K562 (cell line): Measurements from ENCODE around the gene ASPDH. TPM values are rescaled to one million over a fixed set of nuclear protein-coding genes. Genes with fewer than 3 reads are reported as not detected.
A peak's percentile ranks its signal among the peaks of the same experiment; 100 is the strongest.

Experiments used
- COPS2 ChIP-seq: fragments of 450-650 bp; conservative IDR thresholded peaks from 2 replicates; pipeline ENCODE4 v1.6.1; 2016; ENCODE audit warnings: mild to moderate bottlenecking, moderate library complexity
- CTBP1 ChIP-seq: fragments of 450-650 bp; IDR thresholded peaks from 2 replicates; pipeline ENCODE4 v1.6.1; 2016; ENCODE audit warnings: borderline replicate concordance
- IRF9 ChIP-seq: fragments of 450-650 bp; IDR thresholded peaks from 2 replicates; pipeline ENCODE4 v1.6.1; 2016; ENCODE audit warnings: missing biosample characterization, missing genetic modification characterization
- SMARCE1 ChIP-seq: fragments of 450-650 bp; IDR thresholded peaks from 2 replicates; pipeline ENCODE4 v1.7.1; 2016; ENCODE audit warnings: mild to moderate bottlenecking
- ZFP1 ChIP-seq: fragments of 450-650 bp; formaldehyde crosslinking; IDR thresholded peaks from 2 replicates; pipeline ENCODE4 v1.4.0; 2020; ENCODE audit warnings: mild to moderate bottlenecking, mixed read lengths
- polyA plus RNA-seq, 8 experiments: library from polyadenylated mRNA; depleted of rRNA in 4 of 8; stranded (reverse) in 5 of 8; unstranded in 3 of 8; fragments of >200 nt; fragmentation: Nextera tagmentation in 2 of 8; fragmentation: Illumina TruSeq in 1 of 8; extraction: Ambion mirVana in 2 of 8; extraction: Trizol in 1 of 8; gene quantifications; 2 replicates each; pipeline versions ENCODE4 v1.2.1 to v1.2.3, GENCODE V29; 2011 to 2014; ENCODE audit warnings: inconsistent platforms in 1 of 8, missing spikeins in 1 of 8
- total RNA-seq, 7 experiments: library from RNA; depleted of rRNA in 6 of 7; stranded (reverse); fragments of >200 nt in 6 of 7; fragmentation: Illumina TruSeq in 2 of 7; extraction: Trizol in 2 of 7; gene quantifications; 2 replicates each; pipeline versions ENCODE4 v1.2.1 to v1.2.3, GENCODE V29; 2011 to 2021; ENCODE audit warnings: low replicate concordance in 1 of 7
- TF ChIP-seq, protein P1 (sequence below), 2 experiments: IDR thresholded peaks; 2 replicates each; pipeline ENCODE4 v1.6.1; 2011; ENCODE audit warnings: borderline replicate concordance in 1 of 2, control low read depth in 1 of 2, low read depth in 1 of 2, low read length in 1 of 2, mild to moderate bottlenecking in 1 of 2, mixed read lengths in 1 of 2, moderate library complexity in 1 of 2; ENCODE audit not compliant: insufficient read depth in 1 of 2, insufficient read length in 1 of 2, poor library complexity in 1 of 2, severe bottlenecking in 1 of 2; ENCODE audit errors: extremely low read depth in 1 of 2
- TF ChIP-seq, protein P2 (sequence below): sonication (generic); IDR thresholded peaks from 2 replicates; pipeline ENCODE4 v1.6.1; 2016
- TF ChIP-seq, protein P3 (sequence below), 2 experiments: fragments of 450-650 bp in 1 of 2; sonication (generic) in 1 of 2; formaldehyde crosslinking in 1 of 2; IDR thresholded peaks; 2 replicates each; pipeline versions ENCODE4 v1.7.1 to v1.9.0; 2016 to 2022; ENCODE audit warnings: inconsistent platforms in 1 of 2, mild to moderate bottlenecking in 1 of 2, missing genetic modification reagents in 1 of 2
- TF ChIP-seq, protein P4 (sequence below): sonication (generic); formaldehyde crosslinking; IDR thresholded peaks from 2 replicates; pipeline ENCODE4 v1.8.0; 2023; ENCODE audit warnings: mild to moderate bottlenecking, missing genetic modification reagents

The ASPDH gene
- total and polyA plus RNA-seq, 9 of the 15 experiments (the other 6 are each of a cell fraction or from before 2014, with no cell fraction given) = not detected

DNA sequence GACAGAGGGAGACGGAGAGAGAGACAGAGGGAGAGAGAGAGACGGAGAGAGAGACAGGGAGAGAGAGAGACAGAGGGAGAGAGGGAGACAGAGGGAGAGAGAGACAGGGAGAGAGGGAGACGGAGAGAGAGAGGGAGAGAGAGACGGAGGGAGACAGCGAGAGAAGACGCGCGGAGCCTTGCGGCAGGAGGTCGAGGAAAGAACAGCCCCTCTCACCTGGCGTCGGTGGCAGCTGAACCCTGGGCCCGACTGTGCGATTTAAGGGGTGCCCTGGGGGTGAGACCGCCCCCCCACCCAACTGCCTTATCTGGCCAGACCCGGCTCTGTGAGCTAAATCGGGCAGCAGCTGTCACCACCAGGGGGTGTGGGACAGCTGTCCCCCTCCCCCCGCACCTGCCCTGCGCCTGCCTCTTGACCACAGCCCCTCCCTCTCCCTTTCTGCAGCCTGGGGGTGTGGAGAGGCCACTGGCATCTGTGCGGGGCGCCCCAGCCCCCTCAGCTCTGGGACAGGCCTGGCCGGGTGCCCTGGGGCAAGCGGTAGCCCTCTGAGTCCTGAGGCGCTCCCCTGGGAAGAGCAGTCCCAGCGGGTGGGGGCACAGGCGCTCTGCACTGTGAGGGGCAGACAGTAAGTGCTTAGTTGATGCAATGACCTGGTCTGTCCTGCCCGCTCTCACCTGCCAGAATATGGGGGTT lies 13.5 kb downstream of the ASPDH start (continued):
- TF ChIP-seq, protein P1, sequence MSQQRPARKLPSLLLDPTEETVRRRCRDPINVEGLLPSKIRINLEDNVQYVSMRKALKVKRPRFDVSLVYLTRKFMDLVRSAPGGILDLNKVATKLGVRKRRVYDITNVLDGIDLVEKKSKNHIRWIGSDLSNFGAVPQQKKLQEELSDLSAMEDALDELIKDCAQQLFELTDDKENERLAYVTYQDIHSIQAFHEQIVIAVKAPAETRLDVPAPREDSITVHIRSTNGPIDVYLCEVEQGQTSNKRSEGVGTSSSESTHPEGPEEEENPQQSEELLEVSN (IDR thresholded peaks at IDR 0.05; ENCODE audit: borderline replicate concordance in 1 of 2, extremely low read depth in 1 of 2, insufficient read depth in 1 of 2, insufficient read length in 1 of 2, low read depth in 1 of 2, low read length in 1 of 2, poor library complexity in 1 of 2, severe bottlenecking in 1 of 2) = peak in 1 of 2 experiments; percentile 20
- TF ChIP-seq CTBP1 (peak; percentile 64; the same call in 1 of the 2 replicates), IRF9 (tag) (no peak), COPS2 (no peak), SMARCE1 (peak; percentile 64), ZFP1 (CRISPR knock-in tag) (no peak)
- TF ChIP-seq, protein P2, sequence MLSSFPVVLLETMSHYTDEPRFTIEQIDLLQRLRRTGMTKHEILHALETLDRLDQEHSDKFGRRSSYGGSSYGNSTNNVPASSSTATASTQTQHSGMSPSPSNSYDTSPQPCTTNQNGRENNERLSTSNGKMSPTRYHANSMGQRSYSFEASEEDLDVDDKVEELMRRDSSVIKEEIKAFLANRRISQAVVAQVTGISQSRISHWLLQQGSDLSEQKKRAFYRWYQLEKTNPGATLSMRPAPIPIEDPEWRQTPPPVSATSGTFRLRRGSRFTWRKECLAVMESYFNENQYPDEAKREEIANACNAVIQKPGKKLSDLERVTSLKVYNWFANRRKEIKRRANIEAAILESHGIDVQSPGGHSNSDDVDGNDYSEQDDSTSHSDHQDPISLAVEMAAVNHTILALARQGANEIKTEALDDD = no peak
- TF ChIP-seq, protein P3, sequence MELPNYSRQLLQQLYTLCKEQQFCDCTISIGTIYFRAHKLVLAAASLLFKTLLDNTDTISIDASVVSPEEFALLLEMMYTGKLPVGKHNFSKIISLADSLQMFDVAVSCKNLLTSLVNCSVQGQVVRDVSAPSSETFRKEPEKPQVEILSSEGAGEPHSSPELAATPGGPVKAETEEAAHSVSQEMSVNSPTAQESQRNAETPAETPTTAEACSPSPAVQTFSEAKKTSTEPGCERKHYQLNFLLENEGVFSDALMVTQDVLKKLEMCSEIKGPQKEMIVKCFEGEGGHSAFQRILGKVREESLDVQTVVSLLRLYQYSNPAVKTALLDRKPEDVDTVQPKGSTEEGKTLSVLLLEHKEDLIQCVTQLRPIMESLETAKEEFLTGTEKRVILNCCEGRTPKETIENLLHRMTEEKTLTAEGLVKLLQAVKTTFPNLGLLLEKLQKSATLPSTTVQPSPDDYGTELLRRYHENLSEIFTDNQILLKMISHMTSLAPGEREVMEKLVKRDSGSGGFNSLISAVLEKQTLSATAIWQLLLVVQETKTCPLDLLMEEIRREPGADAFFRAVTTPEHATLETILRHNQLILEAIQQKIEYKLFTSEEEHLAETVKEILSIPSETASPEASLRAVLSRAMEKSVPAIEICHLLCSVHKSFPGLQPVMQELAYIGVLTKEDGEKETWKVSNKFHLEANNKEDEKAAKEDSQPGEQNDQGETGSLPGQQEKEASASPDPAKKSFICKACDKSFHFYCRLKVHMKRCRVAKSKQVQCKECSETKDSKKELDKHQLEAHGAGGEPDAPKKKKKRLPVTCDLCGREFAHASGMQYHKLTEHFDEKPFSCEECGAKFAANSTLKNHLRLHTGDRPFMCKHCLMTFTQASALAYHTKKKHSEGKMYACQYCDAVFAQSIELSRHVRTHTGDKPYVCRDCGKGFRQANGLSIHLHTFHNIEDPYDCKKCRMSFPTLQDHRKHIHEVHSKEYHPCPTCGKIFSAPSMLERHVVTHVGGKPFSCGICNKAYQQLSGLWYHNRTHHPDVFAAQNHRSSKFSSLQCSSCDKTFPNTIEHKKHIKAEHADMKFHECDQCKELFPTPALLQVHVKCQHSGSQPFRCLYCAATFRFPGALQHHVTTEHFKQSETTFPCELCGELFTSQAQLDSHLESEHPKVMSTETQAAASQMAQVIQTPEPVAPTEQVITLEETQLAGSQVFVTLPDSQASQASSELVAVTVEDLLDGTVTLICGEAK (IDR thresholded peaks at IDR 0.05) = no peak
- TF ChIP-seq, protein P3 (CRISPR knock-in tag; IDR thresholded peaks at IDR 0.05) = no peak
- TF ChIP-seq, protein P4, sequence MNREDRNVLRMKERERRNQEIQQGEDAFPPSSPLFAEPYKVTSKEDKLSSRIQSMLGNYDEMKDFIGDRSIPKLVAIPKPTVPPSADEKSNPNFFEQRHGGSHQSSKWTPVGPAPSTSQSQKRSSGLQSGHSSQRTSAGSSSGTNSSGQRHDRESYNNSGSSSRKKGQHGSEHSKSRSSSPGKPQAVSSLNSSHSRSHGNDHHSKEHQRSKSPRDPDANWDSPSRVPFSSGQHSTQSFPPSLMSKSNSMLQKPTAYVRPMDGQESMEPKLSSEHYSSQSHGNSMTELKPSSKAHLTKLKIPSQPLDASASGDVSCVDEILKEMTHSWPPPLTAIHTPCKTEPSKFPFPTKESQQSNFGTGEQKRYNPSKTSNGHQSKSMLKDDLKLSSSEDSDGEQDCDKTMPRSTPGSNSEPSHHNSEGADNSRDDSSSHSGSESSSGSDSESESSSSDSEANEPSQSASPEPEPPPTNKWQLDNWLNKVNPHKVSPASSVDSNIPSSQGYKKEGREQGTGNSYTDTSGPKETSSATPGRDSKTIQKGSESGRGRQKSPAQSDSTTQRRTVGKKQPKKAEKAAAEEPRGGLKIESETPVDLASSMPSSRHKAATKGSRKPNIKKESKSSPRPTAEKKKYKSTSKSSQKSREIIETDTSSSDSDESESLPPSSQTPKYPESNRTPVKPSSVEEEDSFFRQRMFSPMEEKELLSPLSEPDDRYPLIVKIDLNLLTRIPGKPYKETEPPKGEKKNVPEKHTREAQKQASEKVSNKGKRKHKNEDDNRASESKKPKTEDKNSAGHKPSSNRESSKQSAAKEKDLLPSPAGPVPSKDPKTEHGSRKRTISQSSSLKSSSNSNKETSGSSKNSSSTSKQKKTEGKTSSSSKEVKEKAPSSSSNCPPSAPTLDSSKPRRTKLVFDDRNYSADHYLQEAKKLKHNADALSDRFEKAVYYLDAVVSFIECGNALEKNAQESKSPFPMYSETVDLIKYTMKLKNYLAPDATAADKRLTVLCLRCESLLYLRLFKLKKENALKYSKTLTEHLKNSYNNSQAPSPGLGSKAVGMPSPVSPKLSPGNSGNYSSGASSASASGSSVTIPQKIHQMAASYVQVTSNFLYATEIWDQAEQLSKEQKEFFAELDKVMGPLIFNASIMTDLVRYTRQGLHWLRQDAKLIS (CRISPR knock-in tag) = no peak
